ENCODE measurements around the gene ICAM1.

Gene ICAM1

DNA sequence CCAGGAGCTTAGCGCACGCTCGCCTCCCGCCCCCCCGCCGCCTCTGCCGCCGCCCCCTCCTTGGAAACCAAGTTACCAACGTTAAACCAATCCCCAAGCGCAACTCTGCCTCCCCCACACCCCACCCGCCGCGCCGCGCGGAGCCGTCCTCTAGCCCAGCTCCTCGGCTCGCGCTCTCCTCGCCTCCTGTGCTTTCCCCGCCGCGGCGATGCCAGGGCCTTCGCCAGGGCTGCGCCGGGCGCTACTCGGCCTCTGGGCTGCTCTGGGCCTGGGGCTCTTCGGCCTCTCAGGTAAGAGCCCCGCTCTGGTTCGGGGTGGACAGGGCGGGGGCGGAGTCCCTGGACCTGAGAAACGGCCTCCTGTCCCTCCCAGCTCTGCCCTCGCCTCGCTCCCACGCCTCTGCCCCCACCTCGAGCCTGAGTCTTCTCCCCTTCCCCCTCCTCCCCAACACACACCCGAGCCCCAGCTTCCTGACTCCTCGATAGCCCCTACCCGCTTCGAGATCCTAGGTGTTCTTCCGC lies 19.0 kb downstream of the ICAM1 start, which contains the start of gene ICAM5:
ICAM5 (plus strand) TSS at position 117 of the 521 bp plus-strand sequence; CDS start at position 209, 92 bp downstream.
- peak within 1 kb of the TSS; percentile 58 for H2AFZ ChIP-seq (ENCODE audit: low read length, unreplicated experiment)
- H3K36me3 ChIP-seq (ENCODE audit: insufficient read depth, low read length), result peaks cover 3% of the 10 kb centered on the region; the same call in 1 of the 2 replicates
- H3K27ac ChIP-seq (ENCODE audit: low read depth, low read length), result peak within 1 kb of the TSS; percentile 45; the same call in 1 of the 2 replicates
- no peaks in the 10 kb centered on the region for H3K79me2 ChIP-seq (ENCODE audit: control insufficient read depth, insufficient read depth, low read length, unreplicated experiment)
- no peaks in the 10 kb centered on the region for H3K4me1 ChIP-seq (ENCODE audit: control insufficient read depth, insufficient read depth, low read length, unreplicated experiment)
- 0 out of 2 replicates have a peak, but pooled peaks cover 3% of the 10 kb centered on the region for H3K27me3 ChIP-seq (ENCODE audit: insufficient read depth, low read length)
- peak within 1 kb of the TSS; percentile 85 for H3K4me3 ChIP-seq (ENCODE audit: low read depth, low read length)

DNA sequence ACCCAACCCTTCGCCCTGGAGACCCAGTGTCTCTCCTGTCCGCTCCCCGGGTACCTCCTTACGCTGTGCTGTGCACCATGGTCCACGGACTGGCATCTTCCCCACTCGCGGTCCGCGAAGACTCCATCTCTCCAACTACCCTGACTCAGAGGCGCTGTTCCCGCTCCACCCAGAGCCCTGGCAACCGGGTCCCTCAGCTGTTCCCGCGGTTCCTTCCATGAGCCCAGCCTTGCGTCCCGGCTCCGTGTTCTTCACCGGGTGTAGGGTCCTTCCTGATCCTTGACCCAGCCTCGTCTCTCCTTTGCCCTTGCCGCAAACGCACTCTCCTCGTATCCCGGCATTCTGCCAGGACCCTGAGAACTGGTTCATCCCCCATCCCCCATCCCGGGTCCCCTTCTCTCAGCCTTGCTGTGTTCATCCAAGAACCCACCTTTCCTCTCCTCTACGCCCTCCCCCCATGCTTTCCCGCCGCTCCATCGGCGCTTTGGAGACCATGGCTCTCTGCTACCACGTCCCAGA lies 19.5 kb downstream of the ICAM1 start:
- 0 out of 2 replicates have a peak, but pooled peaks cover 3% of the 10 kb centered on the region for H3K27me3 ChIP-seq (ENCODE audit: insufficient read depth, low read length)
- no peaks in the 10 kb centered on the region for H3K4me1 ChIP-seq (ENCODE audit: control insufficient read depth, insufficient read depth, low read length, unreplicated experiment)
- H3K4me3 ChIP-seq (ENCODE audit: low read depth, low read length), result peak overlapping the region; percentile 85
- H3K36me3 ChIP-seq (ENCODE audit: insufficient read depth, low read length), result peaks cover 3% of the 10 kb centered on the region; the same call in 1 of the 2 replicates
- H3K27ac ChIP-seq (ENCODE audit: low read depth, low read length), result peak overlapping the region; percentile 13; the same call in 1 of the 2 replicates
- H3K79me2 ChIP-seq (ENCODE audit: control insufficient read depth, insufficient read depth, low read length, unreplicated experiment), result no peaks in the 10 kb centered on the region
- peak overlapping the region; percentile 58 for H2AFZ ChIP-seq (ENCODE audit: low read length, unreplicated experiment)

DNA sequence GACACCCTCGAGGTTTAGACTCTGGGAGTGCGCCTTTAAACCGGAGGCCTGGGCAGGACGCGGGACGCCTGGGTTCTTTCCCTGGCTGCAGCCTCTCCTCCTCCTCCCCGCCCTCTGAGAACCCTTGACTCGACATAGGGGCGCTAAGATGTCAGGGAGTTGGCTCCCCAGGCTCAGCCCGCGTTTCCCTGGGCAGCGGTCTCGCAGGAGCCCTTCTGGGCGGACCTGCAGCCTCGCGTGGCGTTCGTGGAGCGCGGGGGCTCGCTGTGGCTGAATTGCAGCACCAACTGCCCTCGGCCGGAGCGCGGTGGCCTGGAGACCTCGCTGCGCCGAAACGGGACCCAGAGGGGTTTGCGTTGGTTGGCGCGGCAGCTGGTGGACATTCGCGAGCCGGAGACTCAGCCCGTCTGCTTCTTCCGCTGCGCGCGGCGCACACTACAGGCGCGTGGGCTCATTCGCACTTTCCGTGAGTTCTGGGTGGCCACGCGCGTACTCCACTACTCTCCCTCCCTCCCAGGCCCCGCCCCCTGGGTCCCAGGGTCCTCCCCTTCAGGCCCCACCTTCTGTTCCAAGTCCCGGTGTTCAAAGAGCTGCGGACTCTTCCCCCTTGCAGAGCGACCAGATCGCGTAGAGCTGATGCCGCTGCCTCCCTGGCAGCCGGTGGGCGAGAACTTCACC lies 20.1 kb downstream of the ICAM1 start:
- Histone ChIP-seq H3K36me3 (ENCODE audit: insufficient read depth, low read length) (0 out of 2 replicates have a peak, but pooled peaks cover 3% of the 10 kb centered on the region), H3K79me2 (ENCODE audit: control insufficient read depth, insufficient read depth, low read length, unreplicated experiment) (no peaks in the 10 kb centered on the region), H3K27ac (ENCODE audit: low read depth, low read length) (no peak overlapping the region), H2AFZ (ENCODE audit: low read length, unreplicated experiment) (peak overlapping the region; percentile 45), H3K4me3 (ENCODE audit: low read depth, low read length) (peak overlapping the region; percentile 85), H3K27me3 (ENCODE audit: insufficient read depth, low read length) (0 out of 2 replicates have a peak, but pooled peaks cover 3% of the 10 kb centered on the region), H3K4me1 (ENCODE audit: control insufficient read depth, insufficient read depth, low read length, unreplicated experiment) (no peaks in the 10 kb centered on the region)

DNA sequence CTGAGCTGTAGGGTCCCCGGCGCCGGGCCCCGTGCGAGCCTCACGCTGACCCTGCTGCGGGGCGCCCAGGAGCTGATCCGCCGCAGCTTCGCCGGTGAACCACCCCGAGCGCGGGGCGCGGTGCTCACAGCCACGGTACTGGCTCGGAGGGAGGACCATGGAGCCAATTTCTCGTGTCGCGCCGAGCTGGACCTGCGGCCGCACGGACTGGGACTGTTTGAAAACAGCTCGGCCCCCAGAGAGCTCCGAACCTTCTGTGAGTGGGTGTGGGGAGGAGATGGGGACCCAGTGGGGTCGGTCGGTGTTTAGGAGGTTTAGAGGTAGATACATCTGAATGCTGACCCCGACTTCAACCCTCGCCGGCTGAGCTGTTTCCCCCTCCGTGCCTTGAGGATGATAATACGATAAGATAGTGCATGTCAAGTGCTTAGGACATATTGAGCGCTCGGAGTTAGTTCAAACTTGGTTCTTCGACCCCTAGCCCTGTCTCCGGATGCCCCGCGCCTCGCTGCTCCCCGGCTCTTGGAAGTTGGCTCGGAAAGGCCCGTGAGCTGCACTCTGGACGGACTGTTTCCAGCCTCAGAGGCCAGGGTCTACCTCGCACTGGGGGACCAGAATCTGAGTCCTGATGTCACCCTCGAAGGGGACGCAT lies 20.8 kb downstream of the ICAM1 start:
- H2AFZ ChIP-seq (ENCODE audit: low read length, unreplicated experiment), result peak overlapping the region; percentile 45
- H3K27ac ChIP-seq (ENCODE audit: low read depth, low read length), result no peak overlapping the region

DNA sequence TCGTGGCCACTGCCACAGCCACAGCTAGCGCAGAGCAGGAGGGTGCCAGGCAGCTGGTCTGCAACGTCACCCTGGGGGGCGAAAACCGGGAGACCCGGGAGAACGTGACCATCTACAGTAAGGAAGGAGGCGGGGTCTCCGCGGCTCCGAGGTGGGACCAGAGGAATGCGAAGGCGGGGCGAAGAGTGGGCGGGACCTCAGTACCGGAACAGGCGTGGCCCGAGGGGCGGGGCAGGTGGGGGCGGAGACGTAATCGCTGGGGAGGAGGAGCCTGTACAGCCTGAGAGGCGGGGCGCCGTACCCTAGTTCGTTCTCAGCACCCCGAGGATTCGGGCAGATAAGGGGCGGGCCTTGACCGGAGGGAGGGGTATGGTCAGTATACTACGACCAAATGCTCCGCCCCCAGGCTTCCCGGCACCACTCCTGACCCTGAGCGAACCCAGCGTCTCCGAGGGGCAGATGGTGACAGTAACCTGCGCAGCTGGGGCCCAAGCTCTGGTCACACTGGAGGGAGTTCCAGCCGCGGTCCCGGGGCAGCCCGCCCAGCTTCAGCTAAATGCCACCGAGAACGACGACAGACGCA lies 21.4 kb downstream of the ICAM1 start:
- peak overlapping the region; percentile 85 for H3K4me3 ChIP-seq (ENCODE audit: low read depth, low read length)
- 0 out of 2 replicates have a peak, but pooled peaks cover 3% of the 10 kb centered on the region for H3K36me3 ChIP-seq (ENCODE audit: insufficient read depth, low read length)
- 0 out of 2 replicates have a peak, but pooled peaks cover 3% of the 10 kb centered on the region for H3K27me3 ChIP-seq (ENCODE audit: insufficient read depth, low read length)
- H2AFZ ChIP-seq (ENCODE audit: low read length, unreplicated experiment), result no peak overlapping the region
- H3K4me1 ChIP-seq (ENCODE audit: control insufficient read depth, insufficient read depth, low read length, unreplicated experiment), result no peaks in the 10 kb centered on the region
- no peaks in the 10 kb centered on the region for H3K79me2 ChIP-seq (ENCODE audit: control insufficient read depth, insufficient read depth, low read length, unreplicated experiment)
- no peak overlapping the region for H3K27ac ChIP-seq (ENCODE audit: low read depth, low read length)

More for the DNA sequence above, 20.8 kb downstream of the ICAM1 start:
- Histone ChIP-seq H3K36me3 (ENCODE audit: insufficient read depth, low read length) (0 out of 2 replicates have a peak, but pooled peaks cover 3% of the 10 kb centered on the region), H3K79me2 (ENCODE audit: control insufficient read depth, insufficient read depth, low read length, unreplicated experiment) (no peaks in the 10 kb centered on the region), H3K4me3 (ENCODE audit: low read depth, low read length) (peak overlapping the region; percentile 85), H3K4me1 (ENCODE audit: control insufficient read depth, insufficient read depth, low read length, unreplicated experiment) (no peaks in the 10 kb centered on the region), H3K27me3 (ENCODE audit: insufficient read depth, low read length) (0 out of 2 replicates have a peak, but pooled peaks cover 3% of the 10 kb centered on the region)

DNA sequence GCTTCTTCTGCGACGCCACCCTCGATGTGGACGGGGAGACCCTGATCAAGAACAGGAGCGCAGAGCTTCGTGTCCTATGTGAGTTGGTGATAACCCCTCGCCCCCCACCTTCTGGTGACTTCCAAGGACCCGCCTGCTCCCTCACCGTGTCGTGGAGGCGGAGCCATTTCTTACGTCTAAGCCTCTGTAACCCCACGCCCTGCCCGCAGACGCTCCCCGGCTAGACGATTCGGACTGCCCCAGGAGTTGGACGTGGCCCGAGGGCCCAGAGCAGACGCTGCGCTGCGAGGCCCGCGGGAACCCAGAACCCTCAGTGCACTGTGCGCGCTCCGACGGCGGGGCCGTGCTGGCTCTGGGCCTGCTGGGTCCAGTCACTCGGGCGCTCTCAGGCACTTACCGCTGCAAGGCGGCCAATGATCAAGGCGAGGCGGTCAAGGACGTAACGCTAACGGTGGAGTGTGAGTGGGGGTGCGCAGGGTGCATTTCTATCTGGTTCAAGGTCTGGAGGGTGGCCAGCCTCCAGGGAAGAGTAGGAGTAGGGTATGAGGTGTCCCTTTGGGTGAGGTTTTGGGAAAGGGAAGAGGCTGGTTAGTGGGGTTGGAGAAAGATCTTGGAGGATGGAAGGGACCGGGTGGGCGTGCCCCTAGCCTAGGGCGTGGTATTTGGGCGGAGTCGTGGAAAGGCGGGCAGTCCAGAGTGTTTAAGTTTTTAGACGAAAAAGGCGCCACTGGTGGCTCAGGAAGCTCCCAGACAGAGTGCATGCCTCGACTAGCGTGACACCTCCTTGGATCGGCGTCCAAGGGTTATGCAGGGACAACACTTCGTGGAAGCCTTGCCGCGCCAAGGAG lies 22.1 kb downstream of the ICAM1 start:
- Histone ChIP-seq H3K27me3 (ENCODE audit: insufficient read depth, low read length) (0 out of 2 replicates have a peak, but pooled peaks cover 3% of the 10 kb centered on the region), H3K79me2 (ENCODE audit: control insufficient read depth, insufficient read depth, low read length, unreplicated experiment) (no peaks in the 10 kb centered on the region), H2AFZ (ENCODE audit: low read length, unreplicated experiment) (no peak overlapping the region), H3K27ac (ENCODE audit: low read depth, low read length) (no peak overlapping the region), H3K4me3 (ENCODE audit: low read depth, low read length) (0 out of 2 replicates have a peak overlapping the region, but pooled peaks have one; percentile 12), H3K4me1 (ENCODE audit: control insufficient read depth, insufficient read depth, low read length, unreplicated experiment) (no peaks in the 10 kb centered on the region), H3K36me3 (ENCODE audit: insufficient read depth, low read length) (0 out of 2 replicates have a peak, but pooled peaks cover 3% of the 10 kb centered on the region)

DNA sequence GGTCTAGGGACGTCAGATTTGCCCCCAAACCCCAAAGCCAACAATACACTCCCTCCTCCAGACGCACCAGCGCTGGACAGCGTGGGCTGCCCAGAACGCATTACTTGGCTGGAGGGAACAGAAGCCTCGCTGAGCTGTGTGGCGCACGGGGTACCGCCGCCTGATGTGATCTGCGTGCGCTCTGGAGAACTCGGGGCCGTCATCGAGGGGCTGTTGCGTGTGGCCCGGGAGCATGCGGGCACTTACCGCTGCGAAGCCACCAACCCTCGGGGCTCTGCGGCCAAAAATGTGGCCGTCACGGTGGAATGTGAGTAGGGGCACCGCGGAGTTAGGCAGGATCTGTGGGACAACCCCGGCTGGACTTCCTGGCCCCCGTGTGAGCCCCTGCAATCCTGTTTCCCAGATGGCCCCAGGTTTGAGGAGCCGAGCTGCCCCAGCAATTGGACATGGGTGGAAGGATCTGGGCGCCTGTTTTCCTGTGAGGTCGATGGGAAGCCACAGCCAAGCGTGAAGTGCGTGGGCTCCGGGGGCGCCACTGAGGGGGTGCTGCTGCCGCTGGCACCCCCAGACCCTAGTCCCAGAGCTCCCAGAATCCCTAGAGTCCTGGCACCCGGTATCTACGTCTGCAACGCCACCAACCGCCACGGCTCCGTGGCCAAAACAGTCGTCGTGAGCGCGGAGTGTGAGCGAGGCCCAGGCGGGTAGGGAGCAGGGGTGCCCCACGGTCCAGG lies 22.9 kb downstream of the ICAM1 start:
- Histone ChIP-seq H3K4me3 (ENCODE audit: low read depth, low read length) (no peak overlapping the region), H3K36me3 (ENCODE audit: insufficient read depth, low read length) (0 out of 2 replicates have a peak, but pooled peaks cover 3% of the 10 kb centered on the region), H3K79me2 (ENCODE audit: control insufficient read depth, insufficient read depth, low read length, unreplicated experiment) (no peaks in the 10 kb centered on the region), H3K4me1 (ENCODE audit: control insufficient read depth, insufficient read depth, low read length, unreplicated experiment) (no peaks in the 10 kb centered on the region), H3K27ac (ENCODE audit: low read depth, low read length) (no peak overlapping the region), H2AFZ (ENCODE audit: low read length, unreplicated experiment) (no peak overlapping the region), H3K27me3 (ENCODE audit: insufficient read depth, low read length) (0 out of 2 replicates have a peak, but pooled peaks cover 3% of the 10 kb centered on the region)

DNA sequence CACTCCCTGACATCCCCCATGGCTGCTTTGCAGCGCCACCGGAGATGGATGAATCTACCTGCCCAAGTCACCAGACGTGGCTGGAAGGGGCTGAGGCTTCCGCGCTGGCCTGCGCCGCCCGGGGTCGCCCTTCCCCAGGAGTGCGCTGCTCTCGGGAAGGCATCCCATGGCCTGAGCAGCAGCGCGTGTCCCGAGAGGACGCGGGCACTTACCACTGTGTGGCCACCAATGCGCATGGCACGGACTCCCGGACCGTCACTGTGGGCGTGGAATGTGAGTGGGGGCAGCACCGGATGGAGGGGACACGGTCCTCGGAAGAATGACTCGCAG lies 23.4 kb downstream of the ICAM1 start:
- H3K4me1 ChIP-seq (ENCODE audit: control insufficient read depth, insufficient read depth, low read length, unreplicated experiment), result no peaks in the 10 kb centered on the region
- H3K4me3 ChIP-seq (ENCODE audit: low read depth, low read length), result no peak overlapping the region
- 0 out of 2 replicates have a peak, but pooled peaks cover 3% of the 10 kb centered on the region for H3K27me3 ChIP-seq (ENCODE audit: insufficient read depth, low read length)

DNA sequence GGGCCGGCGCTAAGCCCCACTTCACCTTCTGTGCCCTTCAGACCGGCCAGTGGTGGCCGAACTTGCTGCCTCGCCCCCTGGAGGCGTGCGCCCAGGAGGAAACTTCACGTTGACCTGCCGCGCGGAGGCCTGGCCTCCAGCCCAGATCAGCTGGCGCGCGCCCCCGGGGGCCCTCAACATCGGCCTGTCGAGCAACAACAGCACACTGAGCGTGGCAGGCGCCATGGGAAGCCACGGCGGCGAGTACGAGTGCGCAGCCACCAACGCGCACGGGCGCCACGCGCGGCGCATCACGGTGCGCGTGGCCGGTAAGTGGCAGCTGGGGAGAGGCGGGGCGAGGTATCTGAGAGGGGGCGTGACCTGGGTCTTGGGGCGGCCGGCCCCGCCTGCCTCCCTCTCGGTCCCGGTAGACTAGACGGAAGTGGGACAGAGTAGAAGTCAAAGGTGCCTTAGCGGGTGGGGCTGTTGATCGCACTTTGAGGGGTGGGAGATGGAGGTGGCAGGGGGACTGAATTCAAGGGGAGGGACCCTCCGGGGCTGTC lies 24.5 kb downstream of the ICAM1 start:
- Histone ChIP-seq H2AFZ (ENCODE audit: low read length, unreplicated experiment) (no peak overlapping the region), H3K27me3 (ENCODE audit: insufficient read depth, low read length) (0 out of 2 replicates have a peak, but pooled peaks cover 3% of the 10 kb centered on the region), H3K4me3 (ENCODE audit: low read depth, low read length) (no peak overlapping the region), H3K79me2 (ENCODE audit: control insufficient read depth, insufficient read depth, low read length, unreplicated experiment) (no peaks in the 10 kb centered on the region), H3K36me3 (ENCODE audit: insufficient read depth, low read length) (0 out of 2 replicates have a peak, but pooled peaks cover 3% of the 10 kb centered on the region), H3K4me1 (ENCODE audit: control insufficient read depth, insufficient read depth, low read length, unreplicated experiment) (no peaks in the 10 kb centered on the region), H3K27ac (ENCODE audit: low read depth, low read length) (no peak overlapping the region)

More for the DNA sequence above, 23.4 kb downstream of the ICAM1 start:
- Histone ChIP-seq H3K27ac (ENCODE audit: low read depth, low read length) (no peak overlapping the region), H3K36me3 (ENCODE audit: insufficient read depth, low read length) (0 out of 2 replicates have a peak, but pooled peaks cover 3% of the 10 kb centered on the region), H3K79me2 (ENCODE audit: control insufficient read depth, insufficient read depth, low read length, unreplicated experiment) (no peaks in the 10 kb centered on the region), H2AFZ (ENCODE audit: low read length, unreplicated experiment) (no peak overlapping the region)
